Epidermal melanocyte (primary cell): ENCODE measurements around the gene BMP6.
"Not testable (repeated sequence)": the region's sequence is repeated elsewhere in the genome, so short reads cannot be mapped to it uniquely, and the experiment has no call there.

Experiments used
- DNase-seq: peaks from one replicate; pipeline ENCODE4 v3.0.0; 2011; ENCODE audit warnings: low spot score; ENCODE audit not compliant: insufficient read length

BMP6 gene

GRCh38 chr6:7786214-7786661, 60.3 kb downstream of the BMP6 start:
- no peak for DNase-seq

- DNase-seq = peak; percentile 37
Measured at GRCh38 chr6:7787137-7787608, 61.3 kb downstream of the BMP6 start.

- no peak for DNase-seq
Measured at GRCh38 chr6:7787731-7788130, 61.8 kb downstream of the BMP6 start.

GRCh38 chr6:7794509-7794908, 68.6 kb downstream of the BMP6 start:
- DNase-seq = no peak

- DNase-seq = no peak
Measured at GRCh38 chr6:7797386-7797785, 71.5 kb downstream of the BMP6 start.

GRCh38 chr6:7798751-7799150, 72.9 kb downstream of the BMP6 start:
- no peak for DNase-seq

GRCh38 chr6:7802662-7803061, 76.8 kb downstream of the BMP6 start:
- no peak for DNase-seq

- no peak for DNase-seq
Measured at GRCh38 chr6:7803214-7803613, 77.3 kb downstream of the BMP6 start.

GRCh38 chr6:7805078-7805849, 79.4 kb downstream of the BMP6 start:
- DNase-seq = no peak

- DNase-seq = no peak
Measured at GRCh38 chr6:7805850-7806214, 79.9 kb downstream of the BMP6 start.

GRCh38 chr6:7806711-7807110, 80.8 kb downstream of the BMP6 start:
- DNase-seq = no peak

GRCh38 chr6:7809346-7809745, 83.4 kb downstream of the BMP6 start:
- DNase-seq = no peak

- no peak for DNase-seq
Measured at GRCh38 chr6:7811441-7811840, 85.5 kb downstream of the BMP6 start.

GRCh38 chr6:7812623-7813022, 86.7 kb downstream of the BMP6 start:
- no peak for DNase-seq

- no peak for DNase-seq
Measured at GRCh38 chr6:7813193-7813592, 87.3 kb downstream of the BMP6 start.

GRCh38 chr6:7813704-7814103, 87.8 kb downstream of the BMP6 start:
- no peak for DNase-seq

GRCh38 chr6:7815716-7816115, 89.8 kb downstream of the BMP6 start:
- DNase-seq = no peak

GRCh38 chr6:7817184-7817583, 91.3 kb downstream of the BMP6 start:
- DNase-seq = not testable (repeated sequence)

GRCh38 chr6:7818257-7819214, 92.6 kb downstream of the BMP6 start:
- DNase-seq = no peak

- DNase-seq = no peak
Measured at GRCh38 chr6:7819431-7820015, 93.6 kb downstream of the BMP6 start.

- DNase-seq = no peak
Measured at GRCh38 chr6:7820288-7820835, 94.5 kb downstream of the BMP6 start.

GRCh38 chr6:7821426-7821825, 95.5 kb downstream of the BMP6 start:
- no peak for DNase-seq
